Fibroblast of mammary gland (primary cell): Measurements from ENCODE around the gene AFAP1.

Experiments used
- DNase-seq: peaks from one replicate; pipeline ENCODE4 v3.0.0-alpha.2; 2010; ENCODE audit warnings: low read depth
- H3K4me3 ChIP-seq: 2 replicates; pipeline ENCODE4 v1.5.1; 2011; ENCODE audit warnings: low read depth, mild to moderate bottlenecking, low read length, moderate library complexity; ENCODE audit not compliant: control insufficient read depth
- CTCF ChIP-seq: conservative IDR thresholded peaks from 2 replicates; pipeline ENCODE4 v1.5.1; 2011; ENCODE audit warnings: low read depth, low read length, inconsistent platforms; ENCODE audit not compliant: control insufficient read depth, insufficient read depth

Gene AFAP1

GRCh38 chr4:7880683-7881082, 59.0 kb downstream of the AFAP1 start:
- DNase-seq, result no peak
- TF ChIP-seq CTCF, result no peak
- no peak overlapping the region for H3K4me3 ChIP-seq

GRCh38 chr4:7879127-7879526, 60.5 kb downstream of the AFAP1 start:
- no peak for TF ChIP-seq CTCF
- no peak for DNase-seq

GRCh38 chr4:7878323-7878722, 61.3 kb downstream of the AFAP1 start:
- no peak overlapping the region for H3K4me3 ChIP-seq
- no peak for DNase-seq
- no peak for TF ChIP-seq CTCF

More at GRCh38 chr4:7879127-7879526, 60.5 kb downstream of the AFAP1 start:
- H3K4me3 ChIP-seq, result no peak overlapping the region

GRCh38 chr4:7877176-7877575, 62.5 kb downstream of the AFAP1 start:
- H3K4me3 ChIP-seq, result no peak overlapping the region
- DNase-seq, result no peak
- TF ChIP-seq CTCF, result no peak

GRCh38 chr4:7876201-7876875, 63.3 kb downstream of the AFAP1 start:
- peak; percentile 41 for TF ChIP-seq CTCF
- peak; percentile 66 for DNase-seq
- H3K4me3 ChIP-seq, result peak overlapping the region; percentile 12

GRCh38 chr4:7874838-7875237, 64.8 kb downstream of the AFAP1 start:
- TF ChIP-seq CTCF, result no peak
- no peak overlapping the region for H3K4me3 ChIP-seq
- no peak for DNase-seq

GRCh38 chr4:7873881-7874280, 65.8 kb downstream of the AFAP1 start:
- H3K4me3 ChIP-seq, result no peak overlapping the region
- no peak for DNase-seq
- no peak for TF ChIP-seq CTCF
